GM12801 (cell line): ENCODE measurements around the gene RTN4RL2.

ENCODE experiments used
- TF ChIP-seq, protein P1 (sequence below): IDR thresholded peaks from one replicate; pipeline ENCODE4 v1.5.1; 2011; ENCODE audit warnings: control low read depth; ENCODE audit not compliant: insufficient read length; ENCODE audit errors: extremely low read depth

The RTN4RL2 gene

DNA sequence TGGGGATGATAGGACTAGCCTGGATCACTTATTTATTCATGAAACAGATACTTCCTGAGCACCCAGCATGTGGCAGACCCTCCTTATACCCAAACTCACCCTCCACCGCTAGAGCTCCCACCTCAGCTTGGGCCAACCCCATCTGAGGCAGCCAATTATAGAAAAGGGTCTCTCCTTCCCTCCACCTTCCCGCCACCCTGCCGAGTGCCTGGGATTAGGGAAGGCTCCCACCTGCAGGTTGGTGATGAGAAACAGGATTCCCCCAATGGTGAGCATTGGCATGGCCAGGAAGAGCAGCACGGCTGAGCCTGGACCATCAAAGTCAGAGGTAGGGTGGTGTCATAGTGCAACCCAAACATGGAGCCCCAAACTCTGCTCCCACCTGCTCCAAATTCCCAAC is 39.3 kb upstream of the RTN4RL2 start:
- TF ChIP-seq, protein P1, sequence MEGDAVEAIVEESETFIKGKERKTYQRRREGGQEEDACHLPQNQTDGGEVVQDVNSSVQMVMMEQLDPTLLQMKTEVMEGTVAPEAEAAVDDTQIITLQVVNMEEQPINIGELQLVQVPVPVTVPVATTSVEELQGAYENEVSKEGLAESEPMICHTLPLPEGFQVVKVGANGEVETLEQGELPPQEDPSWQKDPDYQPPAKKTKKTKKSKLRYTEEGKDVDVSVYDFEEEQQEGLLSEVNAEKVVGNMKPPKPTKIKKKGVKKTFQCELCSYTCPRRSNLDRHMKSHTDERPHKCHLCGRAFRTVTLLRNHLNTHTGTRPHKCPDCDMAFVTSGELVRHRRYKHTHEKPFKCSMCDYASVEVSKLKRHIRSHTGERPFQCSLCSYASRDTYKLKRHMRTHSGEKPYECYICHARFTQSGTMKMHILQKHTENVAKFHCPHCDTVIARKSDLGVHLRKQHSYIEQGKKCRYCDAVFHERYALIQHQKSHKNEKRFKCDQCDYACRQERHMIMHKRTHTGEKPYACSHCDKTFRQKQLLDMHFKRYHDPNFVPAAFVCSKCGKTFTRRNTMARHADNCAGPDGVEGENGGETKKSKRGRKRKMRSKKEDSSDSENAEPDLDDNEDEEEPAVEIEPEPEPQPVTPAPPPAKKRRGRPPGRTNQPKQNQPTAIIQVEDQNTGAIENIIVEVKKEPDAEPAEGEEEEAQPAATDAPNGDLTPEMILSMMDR: no peak

- TF ChIP-seq, protein P1: no peak
Observed at GRCh38 chr11:57421805-57422204, 38.5 kb upstream of the RTN4RL2 start.

DNA sequence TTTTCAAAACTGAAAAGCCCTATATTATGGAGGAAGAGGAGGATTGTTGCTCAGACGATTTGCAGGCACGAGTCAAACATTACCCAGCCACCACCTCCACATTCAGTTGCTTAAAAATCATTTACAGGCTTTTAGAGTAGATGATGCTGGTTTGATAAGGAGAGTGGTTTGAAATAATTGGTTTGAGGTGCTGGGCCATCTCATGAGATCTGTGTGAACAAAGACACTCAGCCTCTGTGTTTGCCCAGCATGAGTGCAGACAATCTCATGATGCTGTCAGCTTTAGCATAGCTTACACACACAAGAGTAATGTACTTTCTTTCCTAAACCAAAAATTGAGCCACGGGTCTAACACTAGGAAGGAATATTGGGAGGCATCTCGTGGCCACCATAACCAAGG is 37.7 kb upstream of the RTN4RL2 start:
- TF ChIP-seq, protein P1: no peak

- TF ChIP-seq, protein P1: no peak
Observed at GRCh38 chr11:57424137-57424791, 36.1 kb upstream of the RTN4RL2 start.

DNA sequence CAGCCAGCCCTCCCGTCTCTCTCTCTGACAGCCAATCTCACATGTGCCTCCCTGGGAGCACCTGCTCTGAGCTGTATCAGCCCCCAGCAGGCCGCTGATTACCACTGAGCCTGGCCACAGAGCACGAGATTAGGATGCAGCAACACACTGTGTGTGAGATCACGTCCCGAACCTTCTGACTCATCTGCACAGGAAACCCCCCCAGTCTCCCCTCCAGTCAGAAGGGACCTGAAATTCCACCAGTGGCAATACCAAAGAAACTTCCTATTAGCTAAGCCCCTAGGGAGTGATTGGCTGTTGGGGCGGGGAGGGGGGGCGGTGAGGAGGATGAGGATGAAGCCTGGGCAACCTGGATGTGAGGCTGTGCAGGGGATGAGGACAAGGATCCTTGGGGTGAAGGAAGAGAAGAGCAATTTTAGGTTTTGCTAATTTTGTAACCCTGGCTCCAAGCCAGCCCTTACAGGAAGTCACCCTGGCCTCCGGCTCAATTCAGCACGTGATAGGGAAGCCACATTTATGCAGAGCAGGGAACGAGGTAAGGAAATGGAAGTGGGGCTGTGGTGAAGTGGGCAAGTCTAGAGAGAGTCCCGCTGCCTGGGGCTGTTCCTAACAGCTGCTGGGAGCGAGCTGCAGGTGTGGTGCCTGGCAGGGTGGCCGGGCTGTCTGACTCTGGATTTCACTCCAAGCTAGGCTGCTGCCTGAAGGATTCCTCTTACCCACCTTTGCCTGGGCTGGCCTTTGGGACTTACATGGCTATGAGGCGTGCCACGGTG is 35.4 kb upstream of the RTN4RL2 start:
- TF ChIP-seq, protein P1: no peak

DNA sequence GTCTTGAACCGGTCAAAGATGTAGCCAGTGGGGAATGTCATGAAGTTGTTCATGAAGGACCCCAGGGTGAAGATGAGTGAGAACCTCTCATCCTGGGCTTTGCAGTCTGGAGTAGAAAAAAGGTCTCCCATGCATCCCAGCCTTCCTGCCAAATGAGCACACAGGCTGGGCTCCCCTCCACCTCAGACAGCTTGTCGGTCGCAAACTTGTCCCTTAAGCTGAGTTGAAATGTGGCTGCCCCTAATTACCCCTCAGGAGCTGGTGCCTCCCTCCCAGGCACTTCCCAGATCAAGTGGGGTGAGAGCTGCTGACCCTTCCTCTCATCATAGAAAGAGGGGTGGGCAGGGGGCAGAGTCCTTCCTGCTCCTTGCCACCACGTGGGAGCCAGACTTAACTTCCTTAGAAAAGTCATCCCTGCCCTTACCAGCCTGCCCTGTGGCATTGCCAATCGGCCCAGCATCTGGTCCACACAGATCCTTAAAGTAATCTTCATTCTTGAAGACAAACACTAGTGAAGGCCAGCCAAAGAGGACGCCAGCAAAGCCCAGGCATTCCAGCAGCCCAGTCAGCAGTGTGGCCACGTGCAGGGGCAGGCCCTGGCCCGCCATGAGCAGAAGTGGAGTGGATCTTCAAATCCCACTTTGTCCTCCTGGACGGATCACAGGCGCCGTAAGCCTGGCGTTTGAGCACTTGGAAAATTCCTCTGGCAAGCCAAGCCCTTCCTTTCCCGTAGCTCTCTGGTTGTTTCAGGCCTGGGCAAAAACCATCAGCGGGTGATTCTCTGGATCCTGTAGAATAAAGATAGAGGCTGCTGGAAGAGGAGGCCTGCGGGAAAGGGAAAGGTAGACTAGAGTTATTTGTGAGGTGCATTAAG is 34.5 kb upstream of the RTN4RL2 start:
- TF ChIP-seq, protein P1: no peak

DNA sequence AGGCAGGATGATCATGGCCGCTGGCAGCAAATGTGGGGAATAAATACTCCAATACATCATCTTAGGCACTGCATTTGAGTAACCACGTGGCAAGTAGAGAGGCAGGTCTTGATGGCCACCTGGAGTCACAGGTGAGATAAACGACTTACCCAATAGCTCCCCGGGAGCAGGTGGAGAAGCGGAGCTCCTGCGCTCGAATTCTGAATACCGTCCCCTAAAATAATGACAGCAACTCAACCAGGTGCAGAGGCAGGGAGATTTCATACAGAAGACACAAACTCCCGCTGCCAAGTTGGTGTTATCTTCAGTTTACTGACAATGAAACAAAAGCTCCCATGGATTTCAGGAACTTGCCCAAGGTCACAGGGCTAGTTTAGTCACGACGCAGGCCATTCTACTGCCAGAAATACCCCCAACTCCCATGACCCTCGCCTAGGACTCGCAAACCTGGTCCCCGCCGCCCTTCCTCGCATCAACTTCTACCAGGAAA is 33.8 kb upstream of the RTN4RL2 start:
- TF ChIP-seq, protein P1: no peak
